ENCODE measurements around the gene CSMD2. TPM values are rescaled to one million over a fixed set of nuclear protein-coding genes. Genes with fewer than 3 reads are reported as not detected.

The CSMD2 gene
- total and polyA plus RNA-seq, 2 experiments from 2014 or later = 5.3 to 16.6 TPM

- TF ChIP-seq CTCF (conservative IDR thresholded peaks at IDR 0.05; ENCODE audit: low read depth in 2 of 2) (no peak), ETS1 (IDR thresholded peaks at IDR 0.05) (no peak), STAT1 (IDR thresholded peaks at IDR 0.05; ENCODE audit: unreplicated experiment) (no peak), POLR2AphosphoS5 (IDR thresholded peaks at IDR 0.05; ENCODE audit: low read depth) (no peak), EZH2phosphoT487 (IDR thresholded peaks at IDR 0.05; ENCODE audit: unreplicated experiment) (no peak), ZNF331 (CRISPR knock-in tag; IDR thresholded peaks at IDR 0.05; ENCODE audit: low read depth) (no peak)
Observed at GRCh38 chr1:33810571-33810970, 354.5 kb downstream of the CSMD2 start (continued).

- no peaks in the 10 kb centered on the region for H3F3A ChIP-seq (replicated peaks; ENCODE audit: low read depth)
- no peak overlapping the region for H3K4me3 Mint-ChIP-seq
Observed at GRCh38 chr1:33805988-33806387, 359.0 kb downstream of the CSMD2 start.

More at GRCh38 chr1:33805988-33806387, 359.0 kb downstream of the CSMD2 start:
- Histone ChIP-seq H3K79me2 (replicated peaks; ENCODE audit: insufficient read depth) (no peaks in the 10 kb centered on the region), H3K4me1 (ENCODE audit: insufficient read depth) (0 out of 2 replicates have a peak, but pooled peaks cover 6% of the 10 kb centered on the region), H2AFZ (no peak overlapping the region), H3K4me2 (peak overlapping the region; percentile 52), H3K27me3 (ENCODE audit: insufficient read depth) (no peaks in the 10 kb centered on the region), H3K27ac (ENCODE audit: low read depth) (no peak overlapping the region), H3K9me2 (ENCODE audit: insufficient read depth) (no peaks in the 10 kb centered on the region; the same call in 1 of the 2 replicates), H3K4me3 (no peak overlapping the region), H3K36me3 (ENCODE audit: insufficient read depth) (no peaks in the 10 kb centered on the region; the same call in 1 of the 2 replicates), H4K20me1 (replicated peaks; ENCODE audit: insufficient read depth) (no peaks in the 10 kb centered on the region)
- Mint-ChIP-seq H3K9me3 (peaks cover 14% of the 10 kb centered on the region; the same call in 2 of the 3 replicates), H3K36me3 (ENCODE audit: low read depth) (peaks cover 46% of the 10 kb centered on the region), H3K4me1 (peaks cover 10% of the 10 kb centered on the region), H3K27me3 (ENCODE audit: insufficient read depth, low read depth, poor library complexity) (no peaks in the 10 kb centered on the region), H3K27ac (no peak overlapping the region)
- TF ChIP-seq STAT1 (IDR thresholded peaks at IDR 0.05; ENCODE audit: unreplicated experiment) (no peak), EZH2 (IDR thresholded peaks at IDR 0.05; ENCODE audit: low read depth, unreplicated experiment) (no peak), JUNB (IDR thresholded peaks at IDR 0.05; ENCODE audit: unreplicated experiment) (no peak), CREB1 (CRISPR knock-in tag; IDR thresholded peaks at IDR 0.05; ENCODE audit: low read depth) (no peak), POLR2AphosphoS5 (IDR thresholded peaks at IDR 0.05; ENCODE audit: low read depth) (no peak), ETS1 (IDR thresholded peaks at IDR 0.05) (no peak), CTCF (conservative IDR thresholded peaks at IDR 0.05; ENCODE audit: low read depth in 2 of 2) (no peak), ZNF331 (CRISPR knock-in tag; IDR thresholded peaks at IDR 0.05; ENCODE audit: low read depth) (no peak), REST (IDR thresholded peaks at IDR 0.05; ENCODE audit: unreplicated experiment) (no peak)
- peak; percentile 50; the same call in 2 of the 3 replicates for ATAC-seq
- peak; percentile 2 for DNase-seq (ENCODE audit: low spot score)
